A549 (cell line): ENCODE results near the gene TAS2R30. TPM values are rescaled to one million over a fixed set of nuclear protein-coding genes. Genes with fewer than 3 reads are reported as not detected.

Experiments
- MAFK ChIP-seq: fragments of 450-650 bp; IDR thresholded peaks from 2 replicates; pipeline ENCODE4 v1.6.1; 2014; ENCODE audit not compliant: partially characterized antibody
- NPAS2 ChIP-seq: fragments of 250-450 bp; sonication (Bioruptor Pico); IDR thresholded peaks from 2 replicates; pipeline ENCODE4 v1.8.0; 2022; ENCODE audit warnings: mild to moderate bottlenecking, moderate library complexity, borderline replicate concordance
- polyA plus RNA-seq, 4 experiments: library from polyadenylated mRNA; depleted of rRNA in 3 of 4; stranded (reverse); fragments of >200 nt; fragmentation: RNase III in 1 of 4; extraction: RNeasy Plus Mini Kit Qiagen cat#74134 plus additional on column Dnase treatment in 1 of 4; gene quantifications; 2 replicates in 3 of 4; 3 replicates in 1 of 4; pipeline ENCODE4 v1.2.3, GENCODE V29; 2011 to 2017
- small RNA-seq, 6 experiments: library from RNA; depleted of rRNA; stranded (forward); fragments of <200 nt; gene quantifications; one replicate each; pipeline ENCODE3, GENCODE V24; 2012
- TF ChIP-seq, protein P1 (sequence below): IDR thresholded peaks from 2 replicates; pipeline ENCODE4 v1.6.1; 2012; ENCODE audit warnings: low read depth, borderline replicate concordance

TAS2R30 gene
- polyA plus RNA-seq, 2 of the 4 experiments (the other 2 are of a cell fraction), result 0.26 TPM; not detected in 1

DNA sequence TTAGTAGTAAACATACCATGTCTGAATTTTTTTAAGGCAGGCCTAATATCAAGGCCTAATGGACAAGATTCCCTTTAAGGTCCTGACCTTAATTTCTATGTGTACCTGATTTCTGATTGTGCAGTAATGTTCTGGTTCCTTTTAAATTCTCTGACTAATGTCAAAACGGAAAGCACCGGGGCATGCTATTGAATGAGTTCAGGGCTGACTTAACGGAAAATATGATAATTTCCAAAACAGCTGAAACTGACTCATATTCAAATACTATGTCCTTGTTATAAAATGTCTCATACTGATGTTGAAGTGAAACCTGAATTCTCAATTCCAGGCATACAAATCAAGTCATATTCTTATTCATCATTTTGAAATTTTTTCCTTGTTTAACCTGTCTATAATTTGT is 49.0 kb downstream of the TAS2R30 start (continued):
- TF ChIP-seq, protein P1, sequence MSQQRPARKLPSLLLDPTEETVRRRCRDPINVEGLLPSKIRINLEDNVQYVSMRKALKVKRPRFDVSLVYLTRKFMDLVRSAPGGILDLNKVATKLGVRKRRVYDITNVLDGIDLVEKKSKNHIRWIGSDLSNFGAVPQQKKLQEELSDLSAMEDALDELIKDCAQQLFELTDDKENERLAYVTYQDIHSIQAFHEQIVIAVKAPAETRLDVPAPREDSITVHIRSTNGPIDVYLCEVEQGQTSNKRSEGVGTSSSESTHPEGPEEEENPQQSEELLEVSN, result no peak
- TF ChIP-seq NPAS2 (CRISPR knock-in tag) (no peak), MAFK (no peak)
- TF ChIP-seq, all 56 proteins: peak for 0

Small RNAs within 50 kb of the gene (small RNA-seq; reads per million reads assigned to genes)
- gene AC018630.1, result 0 reads per million in 6 experiments

Other genes starting within 250 kb of the TAS2R30 start
- gene TAS2R13, start 225.1 kb downstream of the TAS2R30 start, polyA plus RNA-seq (2011; rRNA removed), result 0.19 and 0.28 TPM in 2 replicates
- gene TAS2R13, start 225.1 kb downstream of the TAS2R30 start, polyA plus RNA-seq (2017; fragmentation: RNase III; extraction: RNeasy Plus Mini Kit Qiagen cat#74134 plus additional on column Dnase treatment), result not detected in 3 replicates
- 0.25 and 0.39 TPM in 2 replicates for gene PRH2, start 205.4 kb downstream of the TAS2R30 start, polyA plus RNA-seq (2011; rRNA removed)
- 0.19 TPM in 1 of 3 replicates, not detected in the others for gene PRH2, start 205.4 kb downstream of the TAS2R30 start, polyA plus RNA-seq (2017; fragmentation: RNase III; extraction: RNeasy Plus Mini Kit Qiagen cat#74134 plus additional on column Dnase treatment)
- 3.1 and 4.1 TPM in 2 replicates for gene TAS2R14, start 195.4 kb downstream of the TAS2R30 start, polyA plus RNA-seq (2011; rRNA removed)
- gene TAS2R14, start 195.4 kb downstream of the TAS2R30 start, polyA plus RNA-seq (2017; fragmentation: RNase III; extraction: RNeasy Plus Mini Kit Qiagen cat#74134 plus additional on column Dnase treatment), result 0.70 to 0.94 TPM (median 0.80 TPM) in 3 replicates
- 0.25 and 0.27 TPM in 2 replicates for gene TAS2R50, start 147.7 kb downstream of the TAS2R30 start, polyA plus RNA-seq (2011; rRNA removed)
- gene TAS2R50, start 147.7 kb downstream of the TAS2R30 start, polyA plus RNA-seq (2017; fragmentation: RNase III; extraction: RNeasy Plus Mini Kit Qiagen cat#74134 plus additional on column Dnase treatment), result not detected in 3 replicates
- gene TAS2R20, start 136.3 kb downstream of the TAS2R30 start, polyA plus RNA-seq (2011; rRNA removed), result 0.89 and 1.4 TPM in 2 replicates
- 0.15 to 0.21 TPM (median 0.15 TPM) in 3 replicates for gene TAS2R20, start 136.3 kb downstream of the TAS2R30 start, polyA plus RNA-seq (2017; fragmentation: RNase III; extraction: RNeasy Plus Mini Kit Qiagen cat#74134 plus additional on column Dnase treatment)
- gene TAS2R19, start 112.0 kb downstream of the TAS2R30 start, polyA plus RNA-seq (2011; rRNA removed), result 0.90 and 1.1 TPM in 2 replicates
- 0.09 to 0.19 TPM (median 0.13 TPM) in 3 replicates for gene TAS2R19, start 112.0 kb downstream of the TAS2R30 start, polyA plus RNA-seq (2017; fragmentation: RNase III; extraction: RNeasy Plus Mini Kit Qiagen cat#74134 plus additional on column Dnase treatment)
- 0.73 and 1.1 TPM in 2 replicates for gene TAS2R31, start 103.2 kb downstream of the TAS2R30 start, polyA plus RNA-seq (2011; rRNA removed)
- gene TAS2R31, start 103.2 kb downstream of the TAS2R30 start, polyA plus RNA-seq (2017; fragmentation: RNase III; extraction: RNeasy Plus Mini Kit Qiagen cat#74134 plus additional on column Dnase treatment), result 0.17 to 0.30 TPM (median 0.28 TPM) in 3 replicates
- 0.32 and 0.48 TPM in 2 replicates for gene TAS2R46, start 72.3 kb downstream of the TAS2R30 start, polyA plus RNA-seq (2011; rRNA removed)
- gene TAS2R46, start 72.3 kb downstream of the TAS2R30 start, polyA plus RNA-seq (2017; fragmentation: RNase III; extraction: RNeasy Plus Mini Kit Qiagen cat#74134 plus additional on column Dnase treatment), result 0.10 to 0.11 TPM in 2 of 3 replicates, not detected in the other
- not detected in 2 replicates for gene TAS2R43, start 42.3 kb downstream of the TAS2R30 start, polyA plus RNA-seq (2011; rRNA removed)
- gene TAS2R43, start 42.3 kb downstream of the TAS2R30 start, polyA plus RNA-seq (2017; fragmentation: RNase III; extraction: RNeasy Plus Mini Kit Qiagen cat#74134 plus additional on column Dnase treatment), result not detected in 3 replicates
- gene SMIM10L1, start 36.5 kb upstream of the TAS2R30 start, polyA plus RNA-seq (2011; rRNA removed), result 4.6 and 6.2 TPM in 2 replicates
- gene SMIM10L1, start 36.5 kb upstream of the TAS2R30 start, polyA plus RNA-seq (2017; fragmentation: RNase III; extraction: RNeasy Plus Mini Kit Qiagen cat#74134 plus additional on column Dnase treatment), result 8.3 to 8.4 TPM (median 8.3 TPM) in 3 replicates
- gene TAS2R42, start 52.3 kb upstream of the TAS2R30 start, polyA plus RNA-seq (2011; rRNA removed), result not detected in 2 replicates
- not detected in 3 replicates for gene TAS2R42, start 52.3 kb upstream of the TAS2R30 start, polyA plus RNA-seq (2017; fragmentation: RNase III; extraction: RNeasy Plus Mini Kit Qiagen cat#74134 plus additional on column Dnase treatment)
- gene PRB3, start 135.1 kb upstream of the TAS2R30 start, polyA plus RNA-seq (2011; rRNA removed), result not detected in 2 replicates
- gene PRB3, start 135.1 kb upstream of the TAS2R30 start, polyA plus RNA-seq (2017; fragmentation: RNase III; extraction: RNeasy Plus Mini Kit Qiagen cat#74134 plus additional on column Dnase treatment), result not detected in 3 replicates
- gene PRB4, start 175.8 kb upstream of the TAS2R30 start, polyA plus RNA-seq (2011; rRNA removed), result not detected in 2 replicates
- gene PRB4, start 175.8 kb upstream of the TAS2R30 start, polyA plus RNA-seq (2017; fragmentation: RNase III; extraction: RNeasy Plus Mini Kit Qiagen cat#74134 plus additional on column Dnase treatment), result not detected in 3 replicates